Heart right ventricle (tissue), 16 donors: ENCODE results near the gene SLC25A44. TPM values are rescaled to one million over a fixed set of nuclear protein-coding genes. Genes with fewer than 3 reads are reported as not detected.

Experiments used
- ATAC-seq, 8 donors: fragments of 200-7000 bp; cut with Tn5 transposase; one replicate each; pipeline ENCODE4 v1.9.1; 2020; ENCODE audit warnings: mild to moderate bottlenecking in 8 of 8, moderate library complexity in 8 of 8, moderate number of reproducible peaks in 1 of 8
- DNase-seq, 2 donors: peaks; one replicate each; pipeline ENCODE4 v3.0.0-alpha.2; 2020
- H3K27ac ChIP-seq, 10 donors: fragments of 200-600 bp; sonication (generic) in 2 of 10; one replicate each; pipeline versions ENCODE4 v1.5.0 to v1.8.0; 2020 to 2022; ENCODE audit warnings: mild to moderate bottlenecking in 3 of 10
- H3K27me3 ChIP-seq, 7 donors: fragments of 200-600 bp; one replicate each; pipeline ENCODE4 v1.8.0; 2021 to 2022; ENCODE audit warnings: mild to moderate bottlenecking in 2 of 7
- H3K36me3 ChIP-seq, 9 donors: fragments of 200-600 bp; sonication (generic) in 1 of 9; one replicate each; pipeline versions ENCODE4 v1.5.0 to v1.8.0; 2020 to 2022; ENCODE audit warnings: mild to moderate bottlenecking in 2 of 9
- H3K4me1 ChIP-seq, 9 donors: fragments of 200-600 bp; sonication (generic) in 1 of 9; one replicate each; pipeline versions ENCODE4 v1.5.0 to v1.8.0; 2020 to 2022; ENCODE audit warnings: mild to moderate bottlenecking in 4 of 9
- H3K4me3 ChIP-seq, 10 donors: fragments of 200-600 bp; sonication (generic) in 2 of 10; one replicate each; pipeline versions ENCODE4 v1.5.0 to v1.8.0; 2020 to 2022; ENCODE audit warnings: mild to moderate bottlenecking in 7 of 10, moderate library complexity in 2 of 10
- H3K9me3 ChIP-seq, 11 donors: fragments of 200-600 bp in 10 of 11; sonication (generic) in 2 of 11; one replicate each; pipeline versions ENCODE4 v1.5.0 to v1.8.0; 2013 to 2022; ENCODE audit warnings: mild to moderate bottlenecking in 2 of 11, control low read depth in 1 of 11, moderate library complexity in 1 of 11
- CTCF ChIP-seq, 9 donors: fragments of 200-600 bp; sonication (generic) in 2 of 9; IDR thresholded peaks; one replicate each; pipeline versions ENCODE4 v1.5.0 to v1.8.0; 2021 to 2022; ENCODE audit warnings: antibody characterized with exemption in 9 of 9, mild to moderate bottlenecking in 5 of 9, moderate library complexity in 1 of 9
- WGBS, 2 donors: extraction: QIAGEN DNeasy Blood & Tissue Kit; methylation state at CpG; one replicate each; pipeline ENCODE4 v1.1.7; 2013; ENCODE audit warnings: inconsistent platforms in 1 of 2; 5-methylcytosine and 5-hydroxymethylcytosine counted together
- intact Hi-C, 10 donors: fragments of 100-400 bp; cut with DNase I; formaldehyde crosslinking; loops; one replicate each; pipeline versions ENCODE4 v1.11.1 to v1.14.2; 2022
- polyA plus RNA-seq, 2 donors: library from polyadenylated mRNA; stranded (reverse); fragments of 200-250 nt; gene quantifications; one replicate each; pipeline ENCODE4 v1.2.3, GENCODE V29; 2013
- total RNA-seq, 10 donors: library from RNA; stranded (reverse); fragmentation: NEBNext Ultra II Directional in 3 of 10; extraction: Animal tissue kit (Norgen Biotek cat#: 25700) in 3 of 10; gene quantifications; one replicate each; pipeline versions ENCODE4 v1.2.1 to v1.2.4, GENCODE V29; 2021 to 2023
- donor health status: Arrhythmogenic right ventricular cardiomyopathy.
- donor health status: ischemic (EF 13 %, LVEDD 7.1; RV severe dilation, severe dysfunction).
- donor health status: healthy with polysubstance abuse.
- donor health status: DM: no; HTN: yes; CAD: no.
- donor health status: DM: no; HTN: no; CAD: no.
- donor health status: ischemic (EF 25% LVEDD 6.9; RV normal size, moderate dysfunction).
- donor health status: ischemic (EF 25% LVEDD 5.7; RV mildly dilated, moderate dysfunction).
- donor health status: healthy.
- donor health status: DM: yes; HTN: yes; CAD: no.
- donor health status: Ischemic cardiomyopathy.
- donor health status: ischemic (EF 35%, LVEDD 5.7; RV mildly dilated, moderate dysfunction).
- donor health status: nonischemic (EF 11% LVEDD 7.7; RV severe dilation, severe dysfunction).
- donor health status: DM: yes; HTN: yes; CAD: no.
- donor health status: PGD.
- donor health status: ischemic (EF 29% LVEDD 5.4; RV normal size, mild dysfunction).
- donor health status: nonischemic (EF 23%, LVEDD 6.1; RV moderate dilation, normal function).

SLC25A44 gene
- total and polyA plus RNA-seq, 12 donors = 7.0 to 26.0 (median 19.0) TPM

- DNase-seq = no peak
- Histone ChIP-seq H3K27me3 (peaks cover 0 to 25% (median 20%) of the 10 kb centered on the region in 7 donors), H3K27ac (peak within 1 kb of the TSS in 2 of 10 donors; percentile 40 to 88), H3K36me3 (peaks cover 0 to 7% (median 0%) of the 10 kb centered on the region in 9 donors), H3K4me3 (peak within 1 kb of the TSS in 2 of 10 donors; percentile 7 to 52), H3K4me1 (peaks cover 0 to 65% (median 0%) of the 10 kb centered on the region in 9 donors), H3K9me3 (no peaks in the 10 kb centered on the region)
- no peak for TF ChIP-seq CTCF (IDR thresholded peaks at IDR 0.05)
- no peak for ATAC-seq
- intact Hi-C loops = loop anchor here in 1 of 10 donors (5.0 kb wide), 1 partner anchor 54 kb away; no protein-coding TSS in a partner anchor
- 87 to 90% methylated on average over 10 of the region's 10 CpGs for WGBS, 2 donors
Measured at GRCh38 chr1:156153362-156153761, 40.5 kb upstream of the SLC25A44 start, which contains the start of gene SEMA4A. Gene SEMA4A (plus strand): TSS chr1:156153585. CDS start chr1:156154579, 994 bp downstream.

GRCh38 chr1:156154317-156154749 lies 39.6 kb upstream of the SLC25A44 start:
- H3K9me3 ChIP-seq = no peaks in the 10 kb centered on the region
- intact Hi-C loops = loop anchor here in 1 of 10 donors (5.0 kb wide), 1 partner anchor 53 kb away; no protein-coding TSS in a partner anchor
- TF ChIP-seq CTCF (IDR thresholded peaks at IDR 0.05) = no peak
- DNase-seq (peak in 1 of 2 donors; percentile 22), ATAC-seq (peak in 7 of 8 donors; percentile 7 to 71 (median 39))
- H3K4me3 ChIP-seq = peak overlapping the region in 2 of 10 donors; percentile 7 to 52
- peaks cover 0 to 55% (median 0%) of the 10 kb centered on the region in 9 donors for H3K4me1 ChIP-seq
- peaks cover 0 to 25% (median 20%) of the 10 kb centered on the region in 7 donors for H3K27me3 ChIP-seq
- peaks cover 0 to 12% (median 0%) of the 10 kb centered on the region in 9 donors for H3K36me3 ChIP-seq
- WGBS, 2 donors = 75 to 77% methylated on average over 11 of the region's 11 CpGs
- H3K27ac ChIP-seq = peak overlapping the region in 1 of 10 donors; percentile 88

GRCh38 chr1:156155756-156156510 lies 38.0 kb upstream of the SLC25A44 start:
- 61 to 66% methylated on average over 12 of the region's 12 CpGs for WGBS, 2 donors
- Histone ChIP-seq H3K27ac (peak overlapping the region in 1 of 10 donors; percentile 88), H3K36me3 (peaks cover 0 to 12% (median 0%) of the 10 kb centered on the region in 9 donors), H3K4me1 (peaks cover 3 to 54% (median 9%) of the 10 kb centered on the region in 9 donors), H3K27me3 (peaks cover 0 to 10% (median 5%) of the 10 kb centered on the region in 7 donors), H3K4me3 (peak overlapping the region in 1 of 10 donors; percentile 52), H3K9me3 (no peaks in the 10 kb centered on the region)
- ATAC-seq (no peak), DNase-seq (no peak)
- intact Hi-C loops = loop anchor here in 2 of 10 donors (5.0 kb wide), 2 partner anchors 36 to 41 kb away; partner anchors contain the start of gene SLC25A44 (in 1 of the 2)
- no peak for TF ChIP-seq CTCF (IDR thresholded peaks at IDR 0.05)

GRCh38 chr1:156157506-156157905 lies 36.4 kb upstream of the SLC25A44 start:
- Histone ChIP-seq H3K9me3 (no peaks in the 10 kb centered on the region), H3K27me3 (peaks cover 0 to 3% (median 0%) of the 10 kb centered on the region in 7 donors), H3K36me3 (peaks cover 0 to 17% (median 0%) of the 10 kb centered on the region in 9 donors), H3K27ac (no peak overlapping the region), H3K4me3 (no peak overlapping the region), H3K4me1 (peaks cover 3 to 53% (median 24%) of the 10 kb centered on the region in 9 donors)
- no peak for ATAC-seq
- 81 to 88% methylated on average over 3 of the region's 3 CpGs for WGBS, 2 donors
- intact Hi-C loops = loop anchor here in 2 of 10 donors (5.0 kb wide), 2 partner anchors 35 to 40 kb away; partner anchors contain the start of gene SLC25A44 (in 1 of the 2)
- no peak for TF ChIP-seq CTCF (IDR thresholded peaks at IDR 0.05)
- DNase-seq = no peak
